BLaER1 treated with 17β-estradiol and CSF1 and Interleukin-3, amounts not matched to agents 10 nM and 100 nM (cell line): Measurements from ENCODE around the gene YWHAH.
A peak's percentile ranks its signal among the peaks of the same experiment; 100 is the strongest.

ENCODE experiments used
- H3K27ac ChIP-seq, 11 experiments: shearing (Covaris generic); formaldehyde crosslinking; 2 replicates each; pipeline ENCODE4 v1.8.1; 2022
- H3K27me3 ChIP-seq, 11 experiments: shearing (Covaris generic); formaldehyde crosslinking; 2 replicates each; pipeline ENCODE4 v1.8.1; 2022
- H3K36me3 ChIP-seq, 11 experiments: shearing (Covaris generic); formaldehyde crosslinking; 2 replicates each; pipeline ENCODE4 v1.8.1; 2022
- H3K4me1 ChIP-seq, 10 experiments: shearing (Covaris generic); formaldehyde crosslinking; 2 replicates each; pipeline ENCODE4 v1.8.1; 2022
- H3K4me2 ChIP-seq, 11 experiments: shearing (Covaris generic); formaldehyde crosslinking; 2 replicates each; pipeline ENCODE4 v1.8.1; 2022
- H3K4me3 ChIP-seq, 10 experiments: shearing (Covaris generic); formaldehyde crosslinking; 2 replicates each; pipeline ENCODE4 v1.8.1; 2022
- H3K9ac ChIP-seq, 11 experiments: shearing (Covaris generic); formaldehyde crosslinking; 2 replicates each; pipeline ENCODE4 v1.8.1; 2022
- H3K9me3 ChIP-seq, 11 experiments: shearing (Covaris generic); formaldehyde crosslinking; replicated peaks in 1 of 11; 2 replicates each; pipeline ENCODE4 v1.8.1; 2022
- H4K20me1 ChIP-seq, 11 experiments: shearing (Covaris generic); formaldehyde crosslinking; 2 replicates each; pipeline ENCODE4 v1.8.1; 2022
- Cebpa-rat ChIP-seq, 11 experiments: shearing (Covaris generic); IDR thresholded peaks; 2 replicates each; pipeline ENCODE4 v1.8.1; 2022

The YWHAH gene

GRCh38 chr22:31905356-31905755 is 39.0 kb upstream of the YWHAH start:
- no peak for TF ChIP-seq Cebpa-rat (IDR thresholded peaks at IDR 0.05)
- Histone ChIP-seq H3K27ac (no peak overlapping the region), H3K9me3 (no peaks in the 10 kb centered on the region)

DNA sequence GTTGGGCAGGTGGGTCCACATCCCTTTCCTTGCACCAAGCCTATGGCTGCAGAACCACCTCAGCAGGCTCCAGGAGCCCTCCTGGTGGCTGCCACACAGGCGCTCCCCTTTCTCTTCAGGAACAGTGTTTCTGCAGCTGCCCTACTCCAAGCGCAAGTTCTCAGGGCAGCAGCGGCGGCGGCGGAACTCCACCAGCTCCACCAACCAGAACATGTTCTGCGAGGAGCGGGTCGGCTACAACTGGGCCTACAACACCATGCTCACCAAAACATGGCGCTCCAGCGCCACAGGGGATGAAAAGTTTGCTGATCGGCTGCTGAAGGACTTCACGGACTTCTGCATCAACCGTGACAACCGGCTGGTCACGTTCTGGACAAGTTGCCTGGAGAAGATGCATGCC is 38.2 kb upstream of the YWHAH start:
- no peak overlapping the region for H3K9ac ChIP-seq
- H3K27me3 ChIP-seq: no peaks in the 10 kb centered on the region
- peaks cover 0 to 11% (median 0%) of the 10 kb centered on the region in 11 experiments; a peak in 1 of 22 replicates for H4K20me1 ChIP-seq
- no peaks in the 10 kb centered on the region for H3K4me1 ChIP-seq
- H3K36me3 ChIP-seq: peaks cover 59 to 93% (median 84%) of the 10 kb centered on the region in 11 experiments
- H3K4me3 ChIP-seq: no peak overlapping the region
- no peak overlapping the region for H3K4me2 ChIP-seq
- no peak for TF ChIP-seq Cebpa-rat (IDR thresholded peaks at IDR 0.05)
- no peaks in the 10 kb centered on the region for H3K9me3 ChIP-seq
- H3K27ac ChIP-seq: no peak overlapping the region

More at GRCh38 chr22:31905356-31905755, 39.0 kb upstream of the YWHAH start:
- peaks cover 0 to 11% (median 0%) of the 10 kb centered on the region in 11 experiments; a peak in 1 of 22 replicates for H4K20me1 ChIP-seq
- H3K4me2 ChIP-seq: no peak overlapping the region
- no peaks in the 10 kb centered on the region for H3K27me3 ChIP-seq
- H3K4me3 ChIP-seq: no peak overlapping the region
- peaks cover 65 to 94% (median 87%) of the 10 kb centered on the region in 11 experiments for H3K36me3 ChIP-seq
- no peaks in the 10 kb centered on the region for H3K4me1 ChIP-seq
- no peak overlapping the region for H3K9ac ChIP-seq

DNA sequence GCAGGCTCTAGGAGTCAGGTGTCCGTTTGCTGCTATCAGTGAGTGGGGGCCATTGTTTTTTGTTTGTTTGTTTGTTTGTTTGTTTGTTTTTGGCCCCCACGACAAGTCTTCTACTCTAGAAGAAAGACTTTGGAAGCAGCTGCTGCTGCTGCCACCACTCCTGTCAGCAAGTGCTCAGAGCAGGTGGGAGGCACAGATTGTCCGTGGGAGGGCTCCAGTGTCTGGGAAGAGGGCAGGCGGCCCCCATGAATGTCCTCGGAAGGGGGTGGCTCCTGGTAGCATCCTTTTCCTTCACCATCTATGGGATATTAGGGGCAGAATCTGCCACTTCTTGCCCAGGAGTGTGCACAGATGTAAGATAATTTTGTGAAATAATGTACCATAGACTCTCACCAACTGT is 37.8 kb upstream of the YWHAH start:
- Histone ChIP-seq H3K9me3 (no peaks in the 10 kb centered on the region), H3K27me3 (no peaks in the 10 kb centered on the region), H4K20me1 (peaks cover 0 to 11% (median 0%) of the 10 kb centered on the region in 11 experiments; a peak in 1 of 22 replicates), H3K27ac (no peak overlapping the region), H3K4me3 (no peak overlapping the region), H3K36me3 (peaks cover 56 to 93% (median 79%) of the 10 kb centered on the region in 11 experiments), H3K4me1 (no peaks in the 10 kb centered on the region), H3K4me2 (no peak overlapping the region), H3K9ac (no peak overlapping the region)
- TF ChIP-seq Cebpa-rat (IDR thresholded peaks at IDR 0.05): no peak

GRCh38 chr22:31909977-31910376 is 34.4 kb upstream of the YWHAH start:
- Histone ChIP-seq H3K4me3 (no peak overlapping the region), H3K9ac (no peak overlapping the region), H3K27me3 (no peaks in the 10 kb centered on the region), H4K20me1 (peaks cover 0 to 20% (median 0%) of the 10 kb centered on the region in 11 experiments; a peak in 1 of 22 replicates), H3K4me2 (no peak overlapping the region), H3K36me3 (peaks cover 28 to 74% (median 53%) of the 10 kb centered on the region in 11 experiments), H3K4me1 (peaks cover 0 to 3% (median 0%) of the 10 kb centered on the region in 10 experiments; a peak in 1 of 20 replicates), H3K9me3 (no peaks in the 10 kb centered on the region), H3K27ac (no peak overlapping the region)
- TF ChIP-seq Cebpa-rat (IDR thresholded peaks at IDR 0.05): no peak

- Histone ChIP-seq H4K20me1 (peaks cover 0 to 13% (median 0%) of the 10 kb centered on the region in 11 experiments; a peak in 2 of 22 replicates), H3K36me3 (peaks cover 10 to 56% (median 34%) of the 10 kb centered on the region in 11 experiments), H3K4me3 (no peak overlapping the region), H3K9me3 (no peaks in the 10 kb centered on the region), H3K9ac (no peak overlapping the region), H3K4me2 (no peak overlapping the region), H3K27me3 (no peaks in the 10 kb centered on the region), H3K4me1 (peaks cover 7 to 18% (median 10%) of the 10 kb centered on the region in 10 experiments), H3K27ac (no peak overlapping the region)
- no peak for TF ChIP-seq Cebpa-rat (IDR thresholded peaks at IDR 0.05)
Measured at GRCh38 chr22:31911565-31912406, 32.5 kb upstream of the YWHAH start.

DNA sequence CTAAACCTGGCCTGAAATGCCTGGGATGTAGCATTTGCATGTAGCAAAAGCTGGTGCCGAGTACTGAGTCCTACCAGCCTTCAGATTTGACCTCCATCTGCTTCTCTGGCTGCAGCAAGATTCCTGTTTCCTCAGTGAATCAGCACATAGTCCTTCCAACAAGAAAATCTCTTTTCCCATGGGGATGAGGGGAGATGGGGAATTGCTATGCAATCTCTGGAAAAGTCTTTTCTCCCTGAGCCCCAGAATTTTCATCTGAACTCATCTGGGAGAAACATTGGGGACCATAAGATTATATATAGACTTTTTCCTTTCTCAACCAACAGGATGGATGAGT is 32.0 kb upstream of the YWHAH start:
- Histone ChIP-seq H3K36me3 (peaks cover 6 to 50% (median 29%) of the 10 kb centered on the region in 11 experiments; a peak in 21 of 22 replicates), H3K27ac (no peak overlapping the region), H3K4me3 (no peak overlapping the region), H3K4me2 (no peak overlapping the region), H3K9ac (no peak overlapping the region), H3K4me1 (peaks cover 13 to 24% (median 16%) of the 10 kb centered on the region in 10 experiments), H4K20me1 (peaks cover 0 to 16% (median 0%) of the 10 kb centered on the region in 11 experiments; a peak in 2 of 22 replicates), H3K27me3 (no peaks in the 10 kb centered on the region), H3K9me3 (no peaks in the 10 kb centered on the region)
- TF ChIP-seq Cebpa-rat (IDR thresholded peaks at IDR 0.05): no peak

- Histone ChIP-seq H3K27me3 (no peaks in the 10 kb centered on the region), H3K36me3 (peaks cover 0 to 19% (median 5%) of the 10 kb centered on the region in 11 experiments; a peak in 15 of 22 replicates), H3K9me3 (no peaks in the 10 kb centered on the region), H3K4me3 (no peak overlapping the region), H3K4me1 (peaks cover 24 to 55% (median 39%) of the 10 kb centered on the region in 10 experiments), H3K4me2 (peak overlapping the region in 2 of 11 experiments; percentile 96 to 97; a peak in 2 of 22 replicates), H3K9ac (no peak overlapping the region), H3K27ac (no peak overlapping the region), H4K20me1 (peaks cover 0 to 16% (median 0%) of the 10 kb centered on the region in 11 experiments; a peak in 2 of 22 replicates)
- TF ChIP-seq Cebpa-rat (IDR thresholded peaks at IDR 0.05): no peak
Measured at GRCh38 chr22:31915586-31915985, 28.7 kb upstream of the YWHAH start.

DNA sequence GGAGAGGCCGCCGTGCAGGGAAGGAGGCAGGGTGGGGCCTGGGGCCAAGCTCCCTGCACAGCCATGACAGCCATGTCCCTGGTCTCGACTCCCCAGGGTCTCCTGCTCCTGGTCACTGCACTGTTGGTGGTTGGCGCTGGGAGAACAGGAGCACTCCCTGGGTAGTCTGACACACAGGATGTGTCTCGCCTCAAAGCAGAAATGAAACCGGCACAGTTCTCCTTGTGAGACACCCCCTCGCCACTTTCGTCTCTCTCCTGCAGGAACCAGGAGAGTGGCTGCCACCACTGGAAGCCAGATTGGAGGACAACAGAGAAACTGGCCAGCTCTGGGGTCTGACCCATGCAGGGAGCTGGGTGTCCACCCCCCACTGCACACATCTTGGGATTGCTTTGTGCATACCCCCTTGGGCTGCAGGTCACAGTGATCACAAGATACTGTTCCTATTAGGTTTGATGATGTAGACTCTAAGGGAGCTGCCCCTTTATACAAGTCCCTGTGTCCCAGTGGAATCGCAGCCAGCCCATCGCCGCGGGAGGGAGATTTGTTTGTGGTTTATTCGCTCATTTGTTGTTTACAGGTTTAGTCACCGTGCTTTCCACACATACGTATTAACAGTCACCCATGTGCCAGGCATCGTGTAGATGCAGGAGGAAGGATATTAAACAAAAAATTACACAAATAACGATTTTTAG is 27.0 kb upstream of the YWHAH start:
- Histone ChIP-seq H3K9ac (peak overlapping the region in 8 of 11 experiments; percentile 3 to 46 (median 38); a peak in 12 of 22 replicates), H3K36me3 (peaks cover 0 to 2% (median 0%) of the 10 kb centered on the region in 11 experiments; a peak in 1 of 22 replicates), H3K4me3 (peak overlapping the region in 4 of 10 experiments; percentile 11 to 27 (median 20); a peak in 4 of 20 replicates), H3K27ac (peak overlapping the region in 7 of 11 experiments; percentile 1 to 64 (median 49); a peak in 11 of 22 replicates), H3K9me3 (no peaks in the 10 kb centered on the region), H3K4me1 (peaks cover 26 to 69% (median 50%) of the 10 kb centered on the region in 10 experiments), H3K27me3 (no peaks in the 10 kb centered on the region), H4K20me1 (peaks cover 0 to 10% (median 0%) of the 10 kb centered on the region in 11 experiments; a peak in 2 of 22 replicates), H3K4me2 (peak overlapping the region; percentile 71 to 97 (median 88))
- TF ChIP-seq Cebpa-rat (IDR thresholded peaks at IDR 0.05): no peak

GRCh38 chr22:31919730-31920129 is 24.6 kb upstream of the YWHAH start:
- H4K20me1 ChIP-seq: peaks cover 0 to 8% (median 0%) of the 10 kb centered on the region in 11 experiments; a peak in 3 of 22 replicates
- peak overlapping the region in 2 of 11 experiments; percentile 80 to 86; a peak in 2 of 22 replicates for H3K4me2 ChIP-seq
- TF ChIP-seq Cebpa-rat (IDR thresholded peaks at IDR 0.05): no peak

More at GRCh38 chr22:31919730-31920129, 24.6 kb upstream of the YWHAH start:
- H3K4me1 ChIP-seq: peaks cover 45 to 93% (median 72%) of the 10 kb centered on the region in 10 experiments
- no peak overlapping the region for H3K9ac ChIP-seq
- no peaks in the 10 kb centered on the region for H3K9me3 ChIP-seq
- H3K27me3 ChIP-seq: no peaks in the 10 kb centered on the region
- H3K36me3 ChIP-seq: no peaks in the 10 kb centered on the region
- no peak overlapping the region for H3K4me3 ChIP-seq
- no peak overlapping the region for H3K27ac ChIP-seq
